GM18502 (cell line): ENCODE results near the gene TICRR.

ENCODE experiments used
- ATAC-seq: cut with Tn5 transposase; IDR thresholded peaks from one replicate; pipeline ENCODE4 v1.9.1; 2021; ENCODE audit warnings: mild to moderate bottlenecking; ENCODE audit not compliant: unreplicated experiment, poor library complexity

Gene TICRR

GRCh38 chr15:89668171-89668570 is 92.9 kb downstream of the TICRR start:
- no peak for ATAC-seq

GRCh38 chr15:89669309-89669865 is 94.1 kb downstream of the TICRR start:
- no peak for ATAC-seq

GRCh38 chr15:89669941-89670340 is 94.7 kb downstream of the TICRR start:
- ATAC-seq: no peak

GRCh38 chr15:89670971-89671560 is 95.8 kb downstream of the TICRR start:
- ATAC-seq: no peak

- ATAC-seq: no peak
Observed at GRCh38 chr15:89671687-89672086, 96.4 kb downstream of the TICRR start.

- no peak for ATAC-seq
Observed at GRCh38 chr15:89672221-89673164, 97.2 kb downstream of the TICRR start.

- ATAC-seq: peak; percentile 56
Observed at GRCh38 chr15:89673165-89673512, 97.9 kb downstream of the TICRR start.

- ATAC-seq: no peak
Observed at GRCh38 chr15:89674526-89674925, 99.3 kb downstream of the TICRR start.

GRCh38 chr15:89675606-89676005 is 100.3 kb downstream of the TICRR start:
- no peak for ATAC-seq

GRCh38 chr15:89677381-89677780 is 102.1 kb downstream of the TICRR start:
- ATAC-seq: no peak
